GM12878 (cell line): ENCODE measurements around the gene NOL7.

Experiments
- ATF7 ChIP-seq: fragments of 450-650 bp; IDR thresholded peaks from 2 replicates; pipeline ENCODE4 v1.6.1; 2016; ENCODE audit warnings: low read depth, mild to moderate bottlenecking
- CBFB ChIP-seq: IDR thresholded peaks from 2 replicates; pipeline ENCODE4 v1.6.1; 2016; ENCODE audit warnings: antibody characterized with exemption, low read depth
- ESRRA ChIP-seq: IDR thresholded peaks from 2 replicates; pipeline ENCODE4 v1.6.1; 2012; ENCODE audit warnings: mild to moderate bottlenecking, low read length, improper control_type of control experiment
- EZH2 ChIP-seq: IDR thresholded peaks from 2 replicates; pipeline ENCODE4 v1.6.1; 2012; ENCODE audit warnings: low read depth, mild to moderate bottlenecking, control low read depth, inconsistent platforms, low read length, borderline replicate concordance; ENCODE audit not compliant: control insufficient read depth
- FOXM1 ChIP-seq: IDR thresholded peaks from 2 replicates; pipeline ENCODE4 v1.6.1; 2012; ENCODE audit warnings: low read depth, mild to moderate bottlenecking, inconsistent platforms, low read length, moderate library complexity
- NFYB ChIP-seq: IDR thresholded peaks from 2 replicates; pipeline ENCODE4 v1.6.1; 2011; ENCODE audit warnings: low read depth, mild to moderate bottlenecking, low read length, improper control_type of control experiment, moderate library complexity; ENCODE audit not compliant: insufficient read depth
- NR2C2 ChIP-seq: IDR thresholded peaks from 2 replicates; pipeline ENCODE4 v1.6.1; 2011; ENCODE audit warnings: borderline replicate concordance, low read depth; ENCODE audit not compliant: control insufficient read depth, insufficient read length
- POLR2A ChIP-seq: IDR thresholded peaks from 2 replicates; pipeline ENCODE4 v1.6.1; 2011; ENCODE audit warnings: low read depth, mild to moderate bottlenecking, low read length
- RAD21 ChIP-seq: IDR thresholded peaks from 2 replicates; pipeline ENCODE4 v1.6.1; 2011; ENCODE audit warnings: mild to moderate bottlenecking, low read depth, low read length, moderate library complexity; ENCODE audit not compliant: insufficient read depth
- TF ChIP-seq, protein P1 (sequence below), 3 experiments: IDR thresholded peaks in 2 of 3; conservative IDR thresholded peaks in 1 of 3; 2 replicates each; pipeline ENCODE4 v1.5.1; 2011; ENCODE audit warnings: low read depth in 3 of 3, low read length in 3 of 3, mild to moderate bottlenecking in 3 of 3, control low read depth in 2 of 3, moderate library complexity in 2 of 3, inconsistent platforms in 1 of 3, mixed read lengths in 1 of 3; ENCODE audit not compliant: control insufficient read depth in 2 of 3, insufficient read depth in 1 of 3; ENCODE audit errors: extremely low read depth in 1 of 3
- TF ChIP-seq, protein P2 (sequence below): fragments of 150-350 bp; IDR thresholded peaks from 2 replicates; pipeline ENCODE4 v1.6.1; 2016; ENCODE audit warnings: low read depth, low read length

DNA sequence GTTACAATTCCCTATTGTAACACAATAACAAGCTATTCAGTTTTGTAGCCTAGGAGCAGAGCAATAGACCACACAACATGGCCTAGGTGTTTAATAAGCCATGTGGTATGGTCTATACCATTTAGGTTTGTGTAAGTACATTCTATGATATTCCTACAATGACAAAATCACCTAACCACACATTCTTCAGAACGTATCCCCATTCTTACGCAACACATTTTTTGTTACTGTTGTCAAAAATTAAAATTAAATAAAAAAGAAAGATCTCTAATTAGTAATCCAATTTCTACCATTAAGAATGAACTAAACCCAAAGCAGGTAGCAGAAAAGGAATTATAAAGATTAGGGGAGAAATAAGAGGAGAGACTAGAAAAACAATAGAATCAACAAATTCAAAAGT lies 52.5 kb downstream of the NOL7 start:
- no peak for TF ChIP-seq ATF7
- no peak for TF ChIP-seq POLR2A
- no peak for TF ChIP-seq ESRRA
- no peak for TF ChIP-seq NFYB
- no peak for TF ChIP-seq FOXM1
- TF ChIP-seq, protein P1, sequence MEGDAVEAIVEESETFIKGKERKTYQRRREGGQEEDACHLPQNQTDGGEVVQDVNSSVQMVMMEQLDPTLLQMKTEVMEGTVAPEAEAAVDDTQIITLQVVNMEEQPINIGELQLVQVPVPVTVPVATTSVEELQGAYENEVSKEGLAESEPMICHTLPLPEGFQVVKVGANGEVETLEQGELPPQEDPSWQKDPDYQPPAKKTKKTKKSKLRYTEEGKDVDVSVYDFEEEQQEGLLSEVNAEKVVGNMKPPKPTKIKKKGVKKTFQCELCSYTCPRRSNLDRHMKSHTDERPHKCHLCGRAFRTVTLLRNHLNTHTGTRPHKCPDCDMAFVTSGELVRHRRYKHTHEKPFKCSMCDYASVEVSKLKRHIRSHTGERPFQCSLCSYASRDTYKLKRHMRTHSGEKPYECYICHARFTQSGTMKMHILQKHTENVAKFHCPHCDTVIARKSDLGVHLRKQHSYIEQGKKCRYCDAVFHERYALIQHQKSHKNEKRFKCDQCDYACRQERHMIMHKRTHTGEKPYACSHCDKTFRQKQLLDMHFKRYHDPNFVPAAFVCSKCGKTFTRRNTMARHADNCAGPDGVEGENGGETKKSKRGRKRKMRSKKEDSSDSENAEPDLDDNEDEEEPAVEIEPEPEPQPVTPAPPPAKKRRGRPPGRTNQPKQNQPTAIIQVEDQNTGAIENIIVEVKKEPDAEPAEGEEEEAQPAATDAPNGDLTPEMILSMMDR (IDR thresholded peaks at IDR 0.05 in 2 of 3, conservative IDR thresholded peaks at IDR 0.05 in 1 of 3; ENCODE audit: control insufficient read depth in 2 of 3, extremely low read depth in 1 of 3, insufficient read depth in 1 of 3, low read depth in 3 of 3, low read length in 3 of 3): no peak
- no peak for TF ChIP-seq CBFB
- TF ChIP-seq NR2C2: no peak
- TF ChIP-seq, protein P2, sequence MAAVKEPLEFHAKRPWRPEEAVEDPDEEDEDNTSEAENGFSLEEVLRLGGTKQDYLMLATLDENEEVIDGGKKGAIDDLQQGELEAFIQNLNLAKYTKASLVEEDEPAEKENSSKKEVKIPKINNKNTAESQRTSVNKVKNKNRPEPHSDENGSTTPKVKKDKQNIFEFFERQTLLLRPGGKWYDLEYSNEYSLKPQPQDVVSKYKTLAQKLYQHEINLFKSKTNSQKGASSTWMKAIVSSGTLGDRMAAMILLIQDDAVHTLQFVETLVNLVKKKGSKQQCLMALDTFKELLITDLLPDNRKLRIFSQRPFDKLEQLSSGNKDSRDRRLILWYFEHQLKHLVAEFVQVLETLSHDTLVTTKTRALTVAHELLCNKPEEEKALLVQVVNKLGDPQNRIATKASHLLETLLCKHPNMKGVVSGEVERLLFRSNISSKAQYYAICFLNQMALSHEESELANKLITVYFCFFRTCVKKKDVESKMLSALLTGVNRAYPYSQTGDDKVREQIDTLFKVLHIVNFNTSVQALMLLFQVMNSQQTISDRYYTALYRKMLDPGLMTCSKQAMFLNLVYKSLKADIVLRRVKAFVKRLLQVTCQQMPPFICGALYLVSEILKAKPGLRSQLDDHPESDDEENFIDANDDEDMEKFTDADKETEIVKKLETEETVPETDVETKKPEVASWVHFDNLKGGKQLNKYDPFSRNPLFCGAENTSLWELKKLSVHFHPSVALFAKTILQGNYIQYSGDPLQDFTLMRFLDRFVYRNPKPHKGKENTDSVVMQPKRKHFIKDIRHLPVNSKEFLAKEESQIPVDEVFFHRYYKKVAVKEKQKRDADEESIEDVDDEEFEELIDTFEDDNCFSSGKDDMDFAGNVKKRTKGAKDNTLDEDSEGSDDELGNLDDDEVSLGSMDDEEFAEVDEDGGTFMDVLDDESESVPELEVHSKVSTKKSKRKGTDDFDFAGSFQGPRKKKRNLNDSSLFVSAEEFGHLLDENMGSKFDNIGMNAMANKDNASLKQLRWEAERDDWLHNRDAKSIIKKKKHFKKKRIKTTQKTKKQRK: no peak
- TF ChIP-seq RAD21: no peak
- no peak for TF ChIP-seq EZH2
